HepG2 (cell line): Measurements from ENCODE around the gene PTPRM. TPM values are rescaled to one million over a fixed set of nuclear protein-coding genes. Genes with fewer than 3 reads are reported as not detected.

Source experiments
- ATAC-seq: fragments of 200-7000 bp; cut with Tn5 transposase; 3 replicates; pipeline ENCODE4 v1.9.1; 2020; ENCODE audit warnings: mild to moderate bottlenecking, moderate library complexity
- BruUV-seq: library from RNA; stranded (reverse); fragments of 400-500 nt; replicated peaks from 2 replicates; lab custom pipeline; 2021; lab: Mats Ljungman, UMichigan
- CTCF ChIA-PET: fragments of 300-600 bp; formaldehyde crosslinking; extraction: SDS; loops from one replicate; lab custom pipeline; 2021; ENCODE audit warnings: low total read pairs, inconsistent platforms, low intra/inter-chr PET ratio; lab: Yijun Ruan, JAX
- POLR2A ChIA-PET: fragments of 350-600 bp; sonication (Branson Sonifier 250); formaldehyde crosslinking; loops from one replicate; lab custom pipeline; 2020; ENCODE audit warnings: antibody characterized with exemption, inconsistent platforms; lab: Yijun Ruan, JAX
- DNase-seq: peaks from one replicate; pipeline ENCODE4 v3.0.0-alpha.2; 2015; ENCODE audit warnings: low spot score
- FAIRE-seq: peaks from 3 replicates; lab custom pipeline; 2011; peaks lifted over from hg19 to GRCh38; lab: Jason Lieb, UNC
- H2AFZ ChIP-seq: one replicate; pipeline ENCODE4 v1.6.1; 2011; ENCODE audit warnings: low read length, inconsistent platforms
- H3K27ac ChIP-seq: fragments of 300-600 bp; 3 replicates; pipeline ENCODE4 v1.8.0; 2011; ENCODE audit warnings: mixed run types, mild to moderate bottlenecking, mixed read lengths, low read length, inconsistent platforms; ENCODE audit not compliant: insufficient read depth; ENCODE audit errors: extremely low read length
- H3K27me3 ChIP-seq, 2 experiments: fragments of 200-600 bp in 1 of 2; 2 replicates in 1 of 2; 3 replicates in 1 of 2; pipeline versions ENCODE4 v1.6.0 to v1.8.0; 2011; ENCODE audit warnings: low read length in 2 of 2, mild to moderate bottlenecking in 2 of 2, moderate library complexity in 2 of 2, inconsistent platforms in 1 of 2; ENCODE audit not compliant: insufficient read depth in 2 of 2, control insufficient read depth in 1 of 2
- H3K36me3 ChIP-seq, 2 experiments: fragments of 200-600 bp in 1 of 2; replicated peaks in 1 of 2; 2 replicates in 1 of 2; 3 replicates in 1 of 2; pipeline versions ENCODE4 v1.5.1 to v1.8.0; 2011; ENCODE audit warnings: low read length in 2 of 2, inconsistent platforms in 1 of 2; ENCODE audit not compliant: insufficient read depth in 2 of 2, control insufficient read depth in 1 of 2
- H3K4me1 ChIP-seq: 2 replicates; pipeline ENCODE4 v1.5.1; 2012; ENCODE audit warnings: low read length, inconsistent platforms; ENCODE audit not compliant: insufficient read depth
- H3K4me2 ChIP-seq: 2 replicates; pipeline ENCODE4 v1.6.0; 2011; ENCODE audit warnings: low read depth, low read length, inconsistent platforms
- H3K4me3 ChIP-seq, 3 experiments: fragments of 200-600 bp in 1 of 3; sonication (generic), shearing (Covaris generic) in 1 of 3; replicated peaks in 1 of 3; 2 replicates each; pipeline ENCODE4 v1.5.1; 2011 to 2016; ENCODE audit warnings: low read length in 3 of 3, inconsistent platforms in 2 of 3, low read depth in 2 of 3, mild to moderate bottlenecking in 2 of 3, control low read depth in 1 of 3, mixed read lengths in 1 of 3; ENCODE audit not compliant: insufficient read depth in 1 of 3
- H3K79me2 ChIP-seq: one replicate; pipeline ENCODE4 v1.6.1; 2011; ENCODE audit warnings: low read length, inconsistent platforms; ENCODE audit not compliant: insufficient read depth
- H3K9ac ChIP-seq: 2 replicates; pipeline ENCODE4 v1.6.0; 2011; ENCODE audit warnings: mild to moderate bottlenecking, low read depth, low read length, inconsistent platforms; ENCODE audit not compliant: insufficient read depth
- H3K9me3 ChIP-seq: 2 replicates; pipeline ENCODE4 v1.5.1; 2012; ENCODE audit warnings: mild to moderate bottlenecking, low read length
- H4K20me1 ChIP-seq: 2 replicates; pipeline ENCODE4 v1.6.0; 2011; ENCODE audit warnings: inconsistent platforms, mild to moderate bottlenecking, low read length, moderate library complexity; ENCODE audit not compliant: insufficient read depth
- BATF2 ChIP-seq: sonication (generic); formaldehyde crosslinking; IDR thresholded peaks from 2 replicates; pipeline ENCODE4 v1.8.0; 2022; ENCODE audit warnings: mild to moderate bottlenecking, missing genetic modification reagents, moderate library complexity
- CBFB ChIP-seq: sonication (generic); formaldehyde crosslinking; IDR thresholded peaks from 2 replicates; pipeline ENCODE4 v1.4.0; 2020; ENCODE audit warnings: missing genetic modification reagents
- CREM ChIP-seq, 2 experiments: sonication (generic) in 1 of 2; formaldehyde crosslinking in 1 of 2; IDR thresholded peaks; 2 replicates each; pipeline versions ENCODE4 v1.4.0 to v1.6.1; 2016 to 2020; ENCODE audit warnings: antibody characterized with exemption in 1 of 2, mild to moderate bottlenecking in 1 of 2, missing genetic modification reagents in 1 of 2
- HES4 ChIP-seq: sonication (generic); formaldehyde crosslinking; IDR thresholded peaks from 2 replicates; pipeline ENCODE4 v1.9.0; 2021; ENCODE audit warnings: mild to moderate bottlenecking, missing genetic modification reagents, borderline replicate concordance
- MTA1 ChIP-seq: sonication (generic); formaldehyde crosslinking; IDR thresholded peaks from 2 replicates; pipeline ENCODE4 v1.4.0; 2020; ENCODE audit warnings: missing genetic modification reagents, mild to moderate bottlenecking, borderline replicate concordance
- ONECUT2 ChIP-seq: sonication (generic); formaldehyde crosslinking; IDR thresholded peaks from 2 replicates; pipeline ENCODE4 v1.4.0; 2020; ENCODE audit warnings: missing genetic modification reagents
- RERE ChIP-seq: IDR thresholded peaks from 2 replicates; pipeline ENCODE4 v1.6.1; 2016; ENCODE audit warnings: low read depth, missing genetic modification reagents, missing compliant biosample characterization
- YY1 ChIP-seq: IDR thresholded peaks from 2 replicates; pipeline ENCODE4 v1.6.1; 2011; ENCODE audit warnings: low read length, low read depth, moderate library complexity, mild to moderate bottlenecking; ENCODE audit not compliant: insufficient read depth, insufficient replicate concordance
- ZNF362 ChIP-seq: sonication (generic); formaldehyde crosslinking; IDR thresholded peaks from 2 replicates; pipeline ENCODE4 v1.4.0; 2020; ENCODE audit warnings: missing genetic modification reagents, mild to moderate bottlenecking, borderline replicate concordance
- ZNF598 ChIP-seq: sonication (generic); formaldehyde crosslinking; IDR thresholded peaks from 2 replicates; pipeline ENCODE4 v1.5.1; 2020; ENCODE audit warnings: mild to moderate bottlenecking, missing genetic modification reagents, borderline replicate concordance
- ZNF746 ChIP-seq: sonication (generic); formaldehyde crosslinking; IDR thresholded peaks from 2 replicates; pipeline ENCODE4 v1.8.0; 2022; ENCODE audit warnings: mild to moderate bottlenecking, missing genetic modification reagents
- ZUFSP ChIP-seq: sonication (generic); formaldehyde crosslinking; IDR thresholded peaks from 2 replicates; pipeline ENCODE4 v1.9.0; 2021; ENCODE audit warnings: missing genetic modification reagents, mild to moderate bottlenecking, borderline replicate concordance
- WGBS: methylation state at CpG from one replicate; pipeline ENCODE4 v1.1.6; 2017; ENCODE audit warnings: low lambda C conversion rate; 5-methylcytosine and 5-hydroxymethylcytosine counted together
- in situ Hi-C: cut with HindIII; loops from 2 replicates; pipeline ENCODE4 v1.10.0; 2017; ENCODE audit warnings: low pct_unique_long_range_greater_than_20kb; ENCODE audit not compliant: extremely low pct_ligation_motif_present
- intact Hi-C: fragments of 100-400 bp; cut with micrococcal nuclease; formaldehyde crosslinking; loops from one replicate; pipeline ENCODE4 v1.10.0; 2022; ENCODE audit not compliant: unreplicated experiment
- polyA plus RNA-seq, 8 experiments: library from polyadenylated mRNA; depleted of rRNA in 3 of 8; stranded (reverse) in 7 of 8; unstranded in 1 of 8; fragments of >200 nt; fragmentation: Illumina TruSeq in 4 of 8; extraction: Trizol in 4 of 8; gene quantifications; 2 replicates each; pipeline versions ENCODE4 v1.2.1 to v1.2.3, GENCODE V29; 2011 to 2016; ENCODE audit warnings: low read depth in 4 of 8, missing spikeins in 1 of 8, mixed read lengths in 1 of 8; ENCODE audit not compliant: insufficient read depth in 1 of 8
- total RNA-seq, 5 experiments: library from RNA; depleted of rRNA; stranded (reverse); fragments of >200 nt; fragmentation: Illumina TruSeq; extraction: Trizol; gene quantifications; 2 replicates each; pipeline ENCODE4 v1.2.3, GENCODE V29; 2016; ENCODE audit warnings: low read depth in 1 of 5

PTPRM gene
- total and polyA plus RNA-seq, 2 of the 13 experiments (the other 11 are each of a cell fraction or from before 2014, with no cell fraction given), result 12.6 to 108 TPM

DNA sequence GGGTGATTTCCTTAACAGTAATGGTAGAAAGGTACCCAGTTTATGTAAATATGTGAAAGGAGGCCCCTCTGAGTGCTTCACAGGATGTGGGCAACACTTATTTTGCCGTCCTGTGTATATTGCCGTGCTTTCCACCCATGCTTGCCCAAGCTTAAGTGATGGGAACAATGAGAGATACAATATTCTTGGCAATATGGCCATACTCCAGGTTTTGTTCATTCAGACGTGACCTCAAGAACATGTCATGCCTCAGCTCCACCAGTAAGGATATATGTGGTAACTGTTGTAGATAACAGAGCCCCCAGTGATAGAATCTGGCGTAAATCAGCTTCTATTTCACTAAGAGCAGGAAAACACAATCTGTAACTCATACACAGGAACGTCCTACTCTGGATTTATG is 318.7 kb downstream of the PTPRM start:
- WGBS, result 89% methylated on average over 5 of the region's 5 CpGs
- no peaks in the 10 kb centered on the region for H3K9me3 ChIP-seq
- no peak overlapping the region for H3K27ac ChIP-seq
- no peak overlapping the region for H3K4me3 ChIP-seq
- ChIA-PET CTCF (no interaction called here), POLR2A (no interaction called here)
- FAIRE-seq (no peak), ATAC-seq (no peak), DNase-seq (no peak)
- no peaks in the 10 kb centered on the region for H3K27me3 ChIP-seq
- H2AFZ ChIP-seq, result no peak overlapping the region
- H4K20me1 ChIP-seq, result no peaks in the 10 kb centered on the region
- no peaks in the 10 kb centered on the region for H3K79me2 ChIP-seq
- intact Hi-C loops, result no loop called here
- in situ Hi-C loops, result no loop called here
- H3K4me2 ChIP-seq, result no peak overlapping the region
- BruUV-seq, result no TSS peak
- peaks cover 14% of the 10 kb centered on the region; the same call in 1 of the 2 replicates for H3K4me1 ChIP-seq
- peaks cover 0 to 3% of the 10 kb centered on the region in 2 experiments; a peak in 1 of 5 replicates for H3K36me3 ChIP-seq
- no peak overlapping the region for H3K9ac ChIP-seq
- TF ChIP-seq BATF2 (CRISPR knock-in tag) (no peak), MTA1 (CRISPR knock-in tag) (no peak), ZUFSP (no peak), CBFB (CRISPR knock-in tag) (no peak), ZNF598 (CRISPR knock-in tag) (no peak), RERE (CRISPR knock-in tag) (no peak), ZNF362 (no peak), ZNF746 (no peak), ONECUT2 (no peak), CREM (IDR thresholded peaks at IDR 0.05) (no peak), CREM (CRISPR knock-in tag; IDR thresholded peaks at IDR 0.05) (no peak), YY1 (no peak), HES4 (CRISPR knock-in tag) (no peak)
